SK-MEL-5 (cell line): Measurements from ENCODE around the gene PNPLA6. TPM values are rescaled to one million over a fixed set of nuclear protein-coding genes. Genes with fewer than 3 reads are reported as not detected.

Experiments
- DNase-seq: peaks from one replicate; pipeline ENCODE4 v3.0.0-alpha.2; 2016; ENCODE audit warnings: low read depth, low spot score
- in situ Hi-C: cut with HindIII; loops from 2 replicates; pipeline ENCODE4 v1.10.0; 2016; ENCODE audit warnings: low sequenced_read_pairs, high pct_unique_total_duplicates, low pct_unique_long_range_greater_than_20kb
- polyA plus RNA-seq, 2 experiments: library from polyadenylated mRNA; depleted of rRNA; stranded (reverse); fragments of >200 nt; gene quantifications; 2 replicates each; pipeline ENCODE4 v1.2.3, GENCODE V29; 2015
- total RNA-seq: library from RNA; depleted of rRNA; stranded (reverse); fragments of >200 nt; shearing (Covaris generic); gene quantifications from 2 replicates; pipeline ENCODE4 v1.2.3, GENCODE V29; 2014; rRNA removed

PNPLA6 gene
- 35.9 and 40.0 TPM in 2 replicates for total RNA-seq
- 56.2 and 57.9 TPM in 2 replicates for polyA plus RNA-seq (2015; cell fraction: cytosol; rRNA removed)
- 65.4 and 69.3 TPM in 2 replicates for polyA plus RNA-seq (2015; cell fraction: nucleus; rRNA removed)

DNA sequence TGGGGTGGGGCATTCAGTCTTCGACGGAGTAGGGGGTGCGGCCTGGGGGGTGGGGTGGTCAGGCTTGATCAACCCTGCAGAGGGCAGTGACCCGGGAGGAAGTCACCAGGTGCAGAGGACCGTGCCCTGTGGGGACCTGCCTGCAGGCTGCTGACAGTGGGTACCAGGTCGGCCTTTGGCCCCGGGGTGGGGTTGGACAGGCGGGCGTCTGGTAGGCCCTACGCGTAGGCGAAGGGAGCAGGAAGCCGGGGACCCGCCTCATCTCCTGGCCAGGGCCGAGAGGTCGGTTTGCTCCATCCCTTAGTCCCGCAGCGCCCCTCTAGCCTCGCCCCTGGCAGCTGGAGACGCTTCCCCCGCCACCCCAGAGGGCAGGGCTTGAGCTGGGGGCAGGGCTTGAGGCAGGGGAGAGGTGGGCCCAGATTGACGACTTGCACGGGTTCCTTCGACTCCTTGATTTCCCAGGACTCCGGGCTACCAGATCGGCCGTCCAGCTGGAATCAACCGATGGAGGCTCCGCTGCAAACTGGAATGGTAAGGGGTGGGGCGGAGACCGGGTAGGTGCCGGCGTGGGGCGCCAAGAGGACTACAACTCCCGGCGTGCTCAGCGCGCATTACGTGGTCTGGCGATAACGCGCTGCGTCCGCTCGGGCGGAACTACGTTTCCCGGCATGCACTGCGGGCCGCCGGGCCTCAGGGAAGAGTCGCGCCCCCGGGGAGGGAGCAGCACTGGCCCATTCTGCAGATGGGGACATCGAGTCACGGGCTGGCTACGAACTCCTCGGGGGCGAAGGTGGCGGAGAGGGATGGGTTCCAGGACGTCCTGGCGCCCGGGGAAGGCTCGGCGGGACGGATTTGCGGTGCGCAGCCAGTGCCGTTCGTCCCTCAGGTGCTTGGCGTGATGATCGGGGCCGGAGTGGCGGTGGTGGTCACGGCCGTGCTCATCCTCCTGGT lies at the start of gene PNPLA6:
Gene PNPLA6, plus strand, starts transcription at position 671 of the 951 bp plus-strand sequence. Its CDS starts 72 bp downstream, at position 743.
- in situ Hi-C loops = no loop called here
- peak; percentile 86 for DNase-seq

- in situ Hi-C loops = no loop called here
- no peak for DNase-seq
Observed at GRCh38 chr19:7486923-7487322, 48.6 kb upstream of the PNPLA6 start.

GRCh38 chr19:7488736-7489353 lies 46.7 kb upstream of the PNPLA6 start, which contains the start of gene PEX11G:
PEX11G (minus strand) TSS chr19:7489035; CDS start chr19:7489010, 25 bp downstream.
- peak; percentile 81 for DNase-seq

GRCh38 chr19:7489609-7490044 lies 45.9 kb upstream of the PNPLA6 start:
- in situ Hi-C loops = no loop called here
- DNase-seq = no peak

More at GRCh38 chr19:7488736-7489353, 46.7 kb upstream of the PNPLA6 start, which contains the start of gene PEX11G:
- in situ Hi-C loops = no loop called here

GRCh38 chr19:7492142-7492541 lies 43.4 kb upstream of the PNPLA6 start:
- in situ Hi-C loops = no loop called here
- no peak for DNase-seq

- in situ Hi-C loops = no loop called here
- no peak for DNase-seq
Observed at GRCh38 chr19:7492558-7492957, 43.0 kb upstream of the PNPLA6 start.

- DNase-seq = peak; percentile 25
- in situ Hi-C loops = no loop called here
Observed at GRCh38 chr19:7494416-7495098, 41.0 kb upstream of the PNPLA6 start.

- DNase-seq = peak; percentile 35
- in situ Hi-C loops = no loop called here
Observed at GRCh38 chr19:7497292-7497691, 38.2 kb upstream of the PNPLA6 start.

- in situ Hi-C loops = no loop called here
- DNase-seq = peak; percentile 62
Observed at GRCh38 chr19:7500811-7501450, 34.6 kb upstream of the PNPLA6 start.

DNA sequence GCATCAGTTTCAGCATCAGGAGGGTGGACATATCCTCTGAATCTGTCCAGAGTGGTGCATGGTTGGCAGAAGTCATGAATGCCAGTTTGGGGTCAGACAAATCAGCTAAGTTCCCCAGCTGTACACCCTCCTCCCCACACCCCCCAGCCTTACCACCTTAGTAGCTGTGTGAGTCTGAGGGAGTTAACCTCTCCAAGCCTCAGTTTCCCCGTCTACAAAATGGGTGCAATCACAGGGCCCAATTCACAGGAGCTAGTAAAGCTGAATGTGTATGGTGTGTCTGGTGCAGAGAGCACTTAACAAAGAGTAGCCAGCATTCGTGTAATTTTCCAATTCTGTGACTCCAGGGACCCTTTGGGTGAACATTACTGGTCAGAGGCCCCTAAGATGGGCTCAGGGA lies 33.0 kb upstream of the PNPLA6 start:
- in situ Hi-C loops = no loop called here
- no peak for DNase-seq

- in situ Hi-C loops = no loop called here
Observed at GRCh38 chr19:7504684-7505083, 30.8 kb upstream of the PNPLA6 start.

GRCh38 chr19:7505288-7505681 lies 30.2 kb upstream of the PNPLA6 start:
- no peak for DNase-seq
- in situ Hi-C loops = no loop called here

More at GRCh38 chr19:7504684-7505083, 30.8 kb upstream of the PNPLA6 start:
- no peak for DNase-seq

GRCh38 chr19:7505682-7506384 lies 29.7 kb upstream of the PNPLA6 start:
- DNase-seq = no peak
- in situ Hi-C loops = no loop called here

DNA sequence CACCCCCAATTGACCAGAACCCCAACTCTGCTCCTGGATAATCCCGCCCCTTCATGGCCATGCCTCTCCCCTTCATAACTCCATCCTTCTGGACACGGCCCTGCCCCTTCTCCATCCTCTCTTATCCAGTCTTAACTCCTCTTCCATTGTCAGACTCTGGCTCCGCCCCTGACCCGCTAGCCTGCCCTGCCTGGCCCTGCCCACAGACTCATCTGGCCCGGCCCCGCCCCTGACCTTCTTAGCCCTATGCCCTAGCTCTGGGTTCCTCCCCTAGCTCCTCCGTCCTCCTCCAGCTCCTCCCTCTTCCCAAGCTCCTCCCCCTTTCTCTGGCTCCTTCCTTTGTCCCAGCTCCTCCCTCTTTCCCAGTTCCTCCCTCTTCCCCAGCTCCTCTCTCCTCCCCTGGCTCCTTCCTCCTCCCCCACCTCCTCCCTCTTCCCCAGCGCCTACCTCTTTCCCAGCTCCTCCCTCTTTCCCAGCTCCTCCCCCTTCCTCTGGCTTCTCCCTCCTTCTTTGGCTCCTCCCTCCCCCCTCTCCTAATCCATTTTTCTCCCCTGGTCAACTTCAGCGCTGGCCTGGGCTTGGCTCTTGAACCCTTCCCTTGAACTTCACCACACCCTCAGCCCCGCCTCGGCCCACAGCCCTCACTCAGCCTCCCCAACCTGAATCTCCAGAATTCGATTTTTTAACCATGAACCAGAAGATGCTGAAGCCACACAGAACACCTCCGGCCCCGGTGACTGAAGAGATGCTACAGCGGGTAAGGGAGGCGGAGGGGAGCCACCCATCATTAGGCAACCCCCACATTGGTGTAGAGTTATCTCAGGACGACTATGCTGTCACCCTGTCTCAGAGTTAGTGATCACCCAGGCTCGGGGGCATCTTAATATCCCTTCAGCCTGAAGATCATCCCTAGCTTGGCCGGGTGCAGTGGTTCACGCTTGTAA lies 28.9 kb upstream of the PNPLA6 start:
- peak; percentile 91 for DNase-seq
- in situ Hi-C loops = no loop called here

DNA sequence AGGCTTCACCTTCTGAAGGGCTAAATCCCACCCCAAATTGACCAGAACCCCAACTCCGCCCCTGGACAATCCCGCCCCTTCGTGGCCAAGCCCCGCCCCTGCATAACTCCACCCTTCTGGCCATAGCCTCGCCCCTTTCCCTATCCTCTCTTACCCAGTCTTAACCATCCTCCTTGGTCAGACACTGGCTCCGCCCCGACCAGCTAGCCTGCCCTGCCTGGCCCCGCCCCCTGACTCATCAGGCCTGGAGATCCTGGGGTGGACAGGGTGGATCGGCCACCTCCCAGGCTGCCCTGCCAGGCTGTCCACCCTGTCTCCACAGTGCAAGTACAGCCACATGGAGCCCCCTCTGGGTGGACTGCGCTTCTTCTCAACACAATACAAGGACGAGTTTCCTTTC lies 27.6 kb upstream of the PNPLA6 start:
- in situ Hi-C loops = no loop called here
- DNase-seq = peak; percentile 85

DNA sequence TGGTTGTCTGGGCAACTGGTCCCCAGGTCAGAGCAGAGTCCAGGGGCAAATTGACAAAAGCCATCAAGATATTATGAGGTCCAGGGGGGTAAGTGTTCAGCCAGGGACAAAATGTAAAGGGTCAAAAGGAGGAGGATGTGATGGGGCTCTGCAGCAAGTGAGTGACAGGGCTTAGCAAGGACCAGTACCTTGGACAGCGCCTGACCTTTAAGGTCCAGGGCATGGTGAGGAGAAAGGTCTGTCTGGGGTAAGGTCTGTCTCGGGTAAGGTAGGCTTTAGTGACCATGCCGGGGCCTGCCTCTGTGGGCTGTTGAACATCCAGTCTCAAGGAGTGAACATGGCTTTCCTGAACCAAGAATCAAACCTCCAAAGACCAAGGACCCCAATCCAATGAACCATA lies 25.9 kb upstream of the PNPLA6 start:
- no peak for DNase-seq
- in situ Hi-C loops = no loop called here
